WTC11 (cell line): ENCODE data around the gene PDE6G.

Experiments used
- FOXK1 ChIP-seq: sonication (generic); formaldehyde crosslinking; IDR thresholded peaks from 2 replicates; pipeline ENCODE4 v1.8.0; 2022; ENCODE audit warnings: mild to moderate bottlenecking, moderate library complexity, missing genetic modification reagents
- NFYB ChIP-seq: sonication (generic); formaldehyde crosslinking; conservative IDR thresholded peaks from 2 replicates; pipeline ENCODE4 v1.8.0; 2022; ENCODE audit warnings: low read depth, missing genetic modification reagents
- SOX15 ChIP-seq: fragments of 250-450 bp; sonication (Bioruptor Pico); IDR thresholded peaks from 2 replicates; pipeline ENCODE4 v1.9.0; 2021; ENCODE audit warnings: mild to moderate bottlenecking
- SP1 ChIP-seq: sonication (generic); formaldehyde crosslinking; conservative IDR thresholded peaks from 2 replicates; pipeline ENCODE4 v1.8.1; 2022; ENCODE audit warnings: missing genetic modification reagents
- TF ChIP-seq, protein P1 (sequence below): fragments of 200-600 bp; IDR thresholded peaks from 2 replicates; pipeline ENCODE4 v1.8.0; 2022; ENCODE audit warnings: antibody characterized with exemption
- TF ChIP-seq, protein P2 (sequence below): fragments of 250-450 bp; sonication (Bioruptor Pico); IDR thresholded peaks from 2 replicates; pipeline ENCODE4 v1.9.0; 2021; ENCODE audit warnings: mild to moderate bottlenecking
- TF ChIP-seq, protein P3 (sequence below): fragments of 250-450 bp; sonication (Bioruptor Pico); IDR thresholded peaks from 2 replicates; pipeline ENCODE4 v1.8.0; 2021; ENCODE audit warnings: mild to moderate bottlenecking

DNA sequence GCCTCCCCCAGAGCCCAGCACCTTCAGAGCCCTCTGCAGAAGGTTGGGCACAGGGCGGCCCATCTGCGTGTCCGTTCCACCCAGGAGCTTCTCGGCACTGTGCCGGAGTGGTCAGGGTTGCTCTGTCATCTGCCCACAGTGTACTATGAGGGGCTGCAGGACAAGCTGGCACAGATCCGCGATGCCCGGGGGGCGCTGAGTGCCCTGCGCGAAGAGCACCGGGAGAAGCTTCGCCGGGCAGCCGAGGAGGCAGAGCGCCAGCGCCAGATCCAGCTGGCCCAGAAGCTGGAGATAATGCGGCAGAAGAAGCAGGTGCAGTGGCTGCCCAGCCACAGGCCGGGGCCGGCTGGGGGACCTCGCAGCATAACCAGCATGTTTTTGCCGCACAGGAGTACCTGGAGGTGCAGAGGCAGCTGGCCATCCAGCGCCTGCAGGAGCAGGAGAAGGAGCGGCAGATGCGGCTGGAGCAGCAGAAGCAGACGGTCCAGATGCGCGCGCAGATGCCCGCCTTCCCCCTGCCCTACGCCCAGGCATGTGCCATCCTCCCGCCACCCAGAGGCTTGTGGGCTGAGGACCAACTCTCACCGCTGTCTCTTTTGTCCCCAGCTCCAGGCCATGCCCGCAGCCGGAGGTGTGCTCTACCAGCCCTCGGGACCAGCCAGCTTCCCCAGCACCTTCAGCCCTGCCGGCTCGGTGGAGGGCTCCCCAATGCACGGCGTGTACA lies 40.0 kb upstream of the PDE6G start:
- TF ChIP-seq, protein P1, sequence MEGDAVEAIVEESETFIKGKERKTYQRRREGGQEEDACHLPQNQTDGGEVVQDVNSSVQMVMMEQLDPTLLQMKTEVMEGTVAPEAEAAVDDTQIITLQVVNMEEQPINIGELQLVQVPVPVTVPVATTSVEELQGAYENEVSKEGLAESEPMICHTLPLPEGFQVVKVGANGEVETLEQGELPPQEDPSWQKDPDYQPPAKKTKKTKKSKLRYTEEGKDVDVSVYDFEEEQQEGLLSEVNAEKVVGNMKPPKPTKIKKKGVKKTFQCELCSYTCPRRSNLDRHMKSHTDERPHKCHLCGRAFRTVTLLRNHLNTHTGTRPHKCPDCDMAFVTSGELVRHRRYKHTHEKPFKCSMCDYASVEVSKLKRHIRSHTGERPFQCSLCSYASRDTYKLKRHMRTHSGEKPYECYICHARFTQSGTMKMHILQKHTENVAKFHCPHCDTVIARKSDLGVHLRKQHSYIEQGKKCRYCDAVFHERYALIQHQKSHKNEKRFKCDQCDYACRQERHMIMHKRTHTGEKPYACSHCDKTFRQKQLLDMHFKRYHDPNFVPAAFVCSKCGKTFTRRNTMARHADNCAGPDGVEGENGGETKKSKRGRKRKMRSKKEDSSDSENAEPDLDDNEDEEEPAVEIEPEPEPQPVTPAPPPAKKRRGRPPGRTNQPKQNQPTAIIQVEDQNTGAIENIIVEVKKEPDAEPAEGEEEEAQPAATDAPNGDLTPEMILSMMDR: no peak
- TF ChIP-seq NFYB (CRISPR knock-in tag) (no peak), FOXK1 (no peak), SP1 (CRISPR knock-in tag) (no peak), SOX15 (CRISPR knock-in tag) (no peak)
- TF ChIP-seq, protein P2, sequence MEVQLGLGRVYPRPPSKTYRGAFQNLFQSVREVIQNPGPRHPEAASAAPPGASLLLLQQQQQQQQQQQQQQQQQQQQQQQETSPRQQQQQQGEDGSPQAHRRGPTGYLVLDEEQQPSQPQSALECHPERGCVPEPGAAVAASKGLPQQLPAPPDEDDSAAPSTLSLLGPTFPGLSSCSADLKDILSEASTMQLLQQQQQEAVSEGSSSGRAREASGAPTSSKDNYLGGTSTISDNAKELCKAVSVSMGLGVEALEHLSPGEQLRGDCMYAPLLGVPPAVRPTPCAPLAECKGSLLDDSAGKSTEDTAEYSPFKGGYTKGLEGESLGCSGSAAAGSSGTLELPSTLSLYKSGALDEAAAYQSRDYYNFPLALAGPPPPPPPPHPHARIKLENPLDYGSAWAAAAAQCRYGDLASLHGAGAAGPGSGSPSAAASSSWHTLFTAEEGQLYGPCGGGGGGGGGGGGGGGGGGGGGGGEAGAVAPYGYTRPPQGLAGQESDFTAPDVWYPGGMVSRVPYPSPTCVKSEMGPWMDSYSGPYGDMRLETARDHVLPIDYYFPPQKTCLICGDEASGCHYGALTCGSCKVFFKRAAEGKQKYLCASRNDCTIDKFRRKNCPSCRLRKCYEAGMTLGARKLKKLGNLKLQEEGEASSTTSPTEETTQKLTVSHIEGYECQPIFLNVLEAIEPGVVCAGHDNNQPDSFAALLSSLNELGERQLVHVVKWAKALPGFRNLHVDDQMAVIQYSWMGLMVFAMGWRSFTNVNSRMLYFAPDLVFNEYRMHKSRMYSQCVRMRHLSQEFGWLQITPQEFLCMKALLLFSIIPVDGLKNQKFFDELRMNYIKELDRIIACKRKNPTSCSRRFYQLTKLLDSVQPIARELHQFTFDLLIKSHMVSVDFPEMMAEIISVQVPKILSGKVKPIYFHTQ: no peak
- TF ChIP-seq, protein P3, sequence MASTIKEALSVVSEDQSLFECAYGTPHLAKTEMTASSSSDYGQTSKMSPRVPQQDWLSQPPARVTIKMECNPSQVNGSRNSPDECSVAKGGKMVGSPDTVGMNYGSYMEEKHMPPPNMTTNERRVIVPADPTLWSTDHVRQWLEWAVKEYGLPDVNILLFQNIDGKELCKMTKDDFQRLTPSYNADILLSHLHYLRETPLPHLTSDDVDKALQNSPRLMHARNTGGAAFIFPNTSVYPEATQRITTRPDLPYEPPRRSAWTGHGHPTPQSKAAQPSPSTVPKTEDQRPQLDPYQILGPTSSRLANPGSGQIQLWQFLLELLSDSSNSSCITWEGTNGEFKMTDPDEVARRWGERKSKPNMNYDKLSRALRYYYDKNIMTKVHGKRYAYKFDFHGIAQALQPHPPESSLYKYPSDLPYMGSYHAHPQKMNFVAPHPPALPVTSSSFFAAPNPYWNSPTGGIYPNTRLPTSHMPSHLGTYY (CRISPR knock-in tag): no peak
